Mucosa of descending colon (tissue), 3 donors: Measurements from ENCODE around the gene TCP11. TPM values are rescaled to one million over a fixed set of nuclear protein-coding genes. Genes with fewer than 3 reads are reported as not detected.

Experiments used
- ATAC-seq: fragments of 200-7000 bp; cut with Tn5 transposase; one replicate; pipeline ENCODE4 v1.9.1; 2020; ENCODE audit warnings: mild to moderate bottlenecking, moderate library complexity
- DNase-seq, 3 donors: peaks; one replicate each; pipeline ENCODE4 v3.0.0-alpha.2; 2020
- H3K36me3 ChIP-seq: fragments of 200-600 bp; one replicate; pipeline ENCODE4 v1.8.0; 2021; ENCODE audit warnings: low read depth, mild to moderate bottlenecking
- H3K4me1 ChIP-seq: fragments of 200-600 bp; one replicate; pipeline ENCODE4 v1.8.0; 2021; ENCODE audit warnings: low read depth, mild to moderate bottlenecking
- H3K4me3 ChIP-seq: fragments of 200-600 bp; one replicate; pipeline ENCODE4 v1.8.0; 2021; ENCODE audit warnings: mild to moderate bottlenecking
- H3K9me3 ChIP-seq: fragments of 200-600 bp; one replicate; pipeline ENCODE4 v1.8.0; 2021; ENCODE audit warnings: mild to moderate bottlenecking
- CTCF ChIP-seq: fragments of 200-600 bp; IDR thresholded peaks from one replicate; pipeline ENCODE4 v1.8.0; 2022; ENCODE audit warnings: antibody characterized with exemption, mild to moderate bottlenecking
- intact Hi-C, 2 donors: fragments of 100-400 bp; cut with DNase I in 1 of 2; cut with micrococcal nuclease in 1 of 2; formaldehyde crosslinking; loops; one replicate each; pipeline versions ENCODE4 v1.11.0 to v1.11.1; 2022; cut with DNase I, micrococcal nuclease
- total RNA-seq, 3 donors: library from RNA; stranded (reverse); fragmentation: NEBNext Ultra II Directional in 2 of 3; extraction: Animal tissue kit (Norgen Biotek cat#: 25700) in 2 of 3; gene quantifications; one replicate each; pipeline versions ENCODE4 v1.2.1 to v1.2.4, GENCODE V29; 2021 to 2023
- donor health status: DM: no; HTN: no; CAD: no; lungs with moderate emphysema.
- donor health status: DM: no; HTN: no; CAD: no.
- donor health status: DM: no; HTN: yes; CAD: no.

Gene TCP11
- total RNA-seq, 3 donors from 2014 or later: not detected

GRCh38 chr6:35181308-35181932, 40.3 kb upstream of the TCP11 start:
- Histone ChIP-seq H3K36me3 (no peaks in the 10 kb centered on the region), H3K4me1 (peaks cover 4% of the 10 kb centered on the region), H3K9me3 (no peaks in the 10 kb centered on the region), H3K4me3 (no peak overlapping the region)
- intact Hi-C loops: no loop called here
- ATAC-seq: no peak
- peak in 1 of 3 donors; percentile 17 for DNase-seq
- no peak for TF ChIP-seq CTCF

DNA sequence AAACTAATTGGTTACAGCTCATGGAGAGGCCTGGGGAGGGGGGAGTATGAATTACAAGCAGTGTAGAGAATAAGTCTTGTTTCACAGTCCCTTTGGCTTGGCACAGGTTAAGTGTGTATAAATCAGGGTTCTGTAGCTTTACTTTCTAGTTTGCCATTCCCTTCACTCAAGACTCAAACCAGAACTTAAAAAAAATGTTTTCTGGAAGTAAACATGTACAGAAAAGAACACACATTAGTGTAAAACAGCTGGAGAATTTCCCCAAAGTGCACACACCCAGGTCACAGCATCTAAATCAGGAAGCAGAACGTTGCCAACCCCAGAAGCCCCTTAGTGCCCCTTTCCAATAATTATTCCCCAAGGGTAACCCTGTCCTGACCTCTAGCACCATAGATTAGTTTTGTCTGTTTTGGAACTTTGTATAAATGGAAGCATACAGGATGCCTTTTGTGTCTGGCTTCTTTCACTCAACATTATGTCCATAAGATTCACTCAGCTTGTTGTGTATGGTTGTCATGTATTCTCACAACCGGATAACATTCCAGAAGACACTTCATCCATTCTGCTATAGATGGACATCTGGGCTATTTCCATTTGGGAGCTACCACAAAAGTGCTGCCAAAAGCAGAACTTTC, 38.9 kb upstream of the TCP11 start:
- Histone ChIP-seq H3K4me3 (no peak overlapping the region), H3K4me1 (peaks cover 4% of the 10 kb centered on the region), H3K9me3 (no peaks in the 10 kb centered on the region), H3K36me3 (no peaks in the 10 kb centered on the region)
- ATAC-seq (no peak), DNase-seq (no peak)
- no peak for TF ChIP-seq CTCF
- intact Hi-C loops: no loop called here

DNA sequence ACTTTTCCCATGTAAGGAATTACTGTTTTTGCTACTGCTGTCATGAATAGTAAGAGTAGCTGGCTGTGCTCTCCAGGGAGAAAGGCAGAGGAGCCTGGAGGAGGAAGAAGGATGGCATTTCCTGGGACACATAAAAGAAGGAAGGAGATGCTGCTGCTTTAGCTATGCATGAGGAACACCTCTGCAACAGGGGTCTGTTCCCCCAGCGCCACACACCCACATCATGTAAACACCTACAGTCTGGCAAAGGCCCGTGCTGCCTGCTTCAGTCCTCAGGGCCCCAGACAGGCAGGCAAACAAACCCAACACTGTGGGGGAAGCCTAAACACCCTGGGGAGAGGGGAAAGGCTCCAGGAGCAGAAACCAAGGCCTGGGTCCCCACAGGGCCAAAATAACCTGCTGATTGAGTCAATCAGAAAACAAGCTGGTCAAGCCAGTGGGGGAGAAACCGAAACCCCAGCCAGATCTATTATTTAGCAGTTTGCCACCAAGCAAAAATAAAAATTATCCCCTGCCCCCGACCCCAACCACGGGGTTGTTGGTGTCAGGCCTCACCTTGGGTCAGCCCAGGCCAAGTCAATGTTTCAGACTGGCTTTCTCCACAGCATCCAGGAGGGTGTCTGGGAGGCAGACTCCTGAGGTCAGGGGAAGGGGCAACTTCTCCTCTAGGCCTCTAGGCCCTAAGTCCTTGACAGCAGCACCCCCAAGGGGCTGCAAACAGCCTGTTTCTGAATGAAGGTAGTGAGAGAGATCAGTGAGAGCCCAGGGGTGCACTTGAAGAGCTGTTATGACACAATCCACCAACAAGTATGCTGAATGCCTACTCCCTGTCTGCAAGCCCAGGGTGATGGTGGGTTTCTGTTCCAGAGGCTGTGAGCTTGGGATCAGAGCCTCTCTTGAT, 38.0 kb upstream of the TCP11 start:
- DNase-seq (no peak), ATAC-seq (no peak)
- H3K36me3 ChIP-seq: no peaks in the 10 kb centered on the region
- no peak for TF ChIP-seq CTCF
- intact Hi-C loops: no loop called here
- H3K4me3 ChIP-seq: no peak overlapping the region
- peaks cover 4% of the 10 kb centered on the region for H3K4me1 ChIP-seq
- H3K9me3 ChIP-seq: no peaks in the 10 kb centered on the region

DNA sequence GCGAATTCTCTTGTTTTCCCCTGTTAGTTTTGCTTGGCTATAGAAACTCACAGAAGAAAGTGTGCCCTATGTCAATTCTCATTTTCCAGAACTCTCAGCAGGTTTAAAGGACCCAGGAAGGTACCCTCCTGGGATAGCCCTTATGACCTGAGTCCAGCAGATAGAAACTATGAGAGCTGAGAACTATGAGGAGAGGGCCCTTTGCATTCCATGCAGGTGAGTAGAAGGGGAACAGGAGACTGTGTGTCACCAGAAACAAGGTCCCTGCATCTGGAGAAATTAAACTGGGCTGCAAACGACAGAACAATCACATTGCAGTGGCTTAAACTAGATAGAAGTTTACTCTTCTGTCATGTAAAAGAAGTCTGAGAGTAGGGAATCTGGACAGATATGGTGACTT, 36.9 kb upstream of the TCP11 start:
- ATAC-seq (no peak), DNase-seq (no peak)
- no peaks in the 10 kb centered on the region for H3K36me3 ChIP-seq
- H3K4me3 ChIP-seq: no peak overlapping the region
- H3K9me3 ChIP-seq: no peaks in the 10 kb centered on the region
- intact Hi-C loops: no loop called here
- H3K4me1 ChIP-seq: peaks cover 4% of the 10 kb centered on the region
- TF ChIP-seq CTCF: no peak

- ATAC-seq: no peak
- Histone ChIP-seq H3K9me3 (no peaks in the 10 kb centered on the region), H3K4me1 (peaks cover 4% of the 10 kb centered on the region), H3K4me3 (no peak overlapping the region), H3K36me3 (no peaks in the 10 kb centered on the region)
- intact Hi-C loops: no loop called here
- no peak for TF ChIP-seq CTCF
- no peak for DNase-seq
Observed at GRCh38 chr6:35177596-35177995, 36.5 kb upstream of the TCP11 start.
